Thoracic aorta (tissue), 2 donors: Measurements from ENCODE around the gene PCGF3. TPM values are rescaled to one million over a fixed set of nuclear protein-coding genes. Genes with fewer than 3 reads are reported as not detected.

ENCODE experiments used
- ATAC-seq: fragments of 150-250 bp; one replicate; pipeline ENCODE4 v1.8.0; 2017; ENCODE audit warnings: low read depth; ENCODE audit not compliant: insufficient number of reproducible peaks, low FRiP score
- DNase-seq: peaks from one replicate; pipeline ENCODE4 v3.0.0-alpha.2; 2020; ENCODE audit warnings: low spot score
- H3K27ac ChIP-seq, 2 donors: fragments of 200-600 bp; sonication (generic); 1 replicate in 1 of 2; 2 replicates in 1 of 2; pipeline ENCODE4 v1.5.1; 2016; ENCODE audit warnings: mild to moderate bottlenecking in 2 of 2, moderate library complexity in 2 of 2
- H3K27me3 ChIP-seq: fragments of 200-600 bp; sonication (generic); replicated peaks from 2 replicates; pipeline ENCODE4 v1.6.0; 2016; ENCODE audit warnings: mild to moderate bottlenecking; ENCODE audit not compliant: insufficient read depth
- H3K36me3 ChIP-seq: fragments of 200-600 bp; sonication (generic); one replicate; pipeline ENCODE4 v1.5.1; 2016
- H3K4me1 ChIP-seq, 2 donors: fragments of 200-600 bp; sonication (generic); 1 replicate in 1 of 2; 2 replicates in 1 of 2; pipeline versions ENCODE4 v1.5.1 to v1.6.0; 2016; ENCODE audit warnings: low read depth in 2 of 2, mild to moderate bottlenecking in 1 of 2; ENCODE audit not compliant: control insufficient read depth in 1 of 2
- H3K4me3 ChIP-seq: fragments of 200-600 bp; sonication (generic); 2 replicates; pipeline ENCODE4 v1.5.1; 2016; ENCODE audit warnings: mild to moderate bottlenecking
- H3K9me3 ChIP-seq: fragments of 200-600 bp; sonication (generic); 2 replicates; pipeline ENCODE4 v1.5.1; 2016
- CTCF ChIP-seq: fragments of 200-600 bp; sonication (generic); IDR thresholded peaks from one replicate; pipeline ENCODE4 v1.5.1; 2019; ENCODE audit warnings: antibody characterized with exemption
- total RNA-seq, 2 donors: library from RNA; depleted of rRNA; stranded (reverse); fragments of >200 nt; gene quantifications; one replicate each; pipeline versions ENCODE4 v1.1.0 to v1.2.3, GENCODE V29; 2016

Gene PCGF3
- total RNA-seq, 2 donors from 2014 or later, result 50.4 to 83.2 TPM

GRCh38 chr4:673349-674091 lies 32.1 kb upstream of the PCGF3 start:
- H3K36me3 ChIP-seq, result peaks cover 20% of the 10 kb centered on the region
- TF ChIP-seq CTCF, result no peak
- no peaks in the 10 kb centered on the region for H3K9me3 ChIP-seq
- DNase-seq (no peak), ATAC-seq (no peak)
- peaks cover 13 to 17% of the 10 kb centered on the region in 2 donors for H3K4me1 ChIP-seq
- no peak overlapping the region for H3K27ac ChIP-seq
- H3K27me3 ChIP-seq, result no peaks in the 10 kb centered on the region
- H3K4me3 ChIP-seq, result peak overlapping the region; percentile 88

- DNase-seq (peak; percentile 90), ATAC-seq (peak; percentile 92)
- TF ChIP-seq CTCF, result peak; percentile 68
- H3K27me3 ChIP-seq, result no peaks in the 10 kb centered on the region
- peaks cover 13 to 17% of the 10 kb centered on the region in 2 donors for H3K4me1 ChIP-seq
- no peaks in the 10 kb centered on the region for H3K9me3 ChIP-seq
- H3K4me3 ChIP-seq, result peak within 1 kb of the TSS; percentile 88
- peak within 1 kb of the TSS; percentile 74 to 79 for H3K27ac ChIP-seq
- peaks cover 20% of the 10 kb centered on the region for H3K36me3 ChIP-seq
Measured at GRCh38 chr4:674172-675035, 31.2 kb upstream of the PCGF3 start, which contains the start of the genes ATP5ME and MYL5. Gene ATP5ME (minus strand): TSS chr4:674276. CDS start chr4:674247, 29 bp downstream. Gene MYL5 (plus strand): TSS chr4:674542. CDS start chr4:678027, 3,485 bp downstream.

DNA sequence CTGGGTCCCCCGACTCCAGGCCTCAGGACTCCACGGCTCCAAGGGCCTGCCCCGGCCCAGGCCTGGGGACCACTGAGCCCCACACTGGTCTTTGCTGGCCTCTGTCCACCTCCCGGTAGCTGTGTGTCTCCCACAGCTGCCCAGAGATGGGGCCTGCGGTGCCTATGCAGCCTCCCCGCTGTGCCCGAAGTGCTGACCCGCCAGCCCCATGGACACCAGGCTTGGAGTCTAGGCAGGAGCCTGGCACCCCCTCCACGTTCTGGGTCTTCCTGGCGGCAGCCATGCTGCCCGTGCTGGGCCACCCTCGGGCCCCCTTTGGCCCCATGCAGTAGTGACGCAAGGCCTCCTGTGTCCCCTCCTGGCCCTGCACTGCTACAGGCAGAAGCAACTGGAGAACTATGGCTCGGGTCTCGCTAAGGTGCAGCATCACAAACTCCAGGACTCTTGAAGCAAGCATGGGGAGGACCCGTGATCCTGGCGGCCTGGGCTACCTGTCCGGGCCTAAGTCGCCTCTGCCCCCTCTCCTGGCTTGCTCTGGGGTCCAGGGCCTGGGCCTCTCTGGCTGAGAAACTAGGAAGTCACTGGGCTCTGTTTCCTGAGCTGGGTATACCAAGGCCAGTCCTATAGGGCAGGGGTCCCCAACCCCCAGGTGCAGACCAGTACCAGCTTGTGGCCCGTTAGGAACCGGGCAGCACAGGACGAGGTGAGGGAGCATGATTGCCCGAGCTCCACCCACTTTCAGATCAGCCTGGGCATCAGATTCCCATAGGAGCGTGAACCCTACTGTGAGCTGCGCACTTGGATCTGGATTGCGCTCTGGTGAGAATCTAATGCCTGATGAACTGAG lies 30.4 kb upstream of the PCGF3 start:
- H3K27ac ChIP-seq, result peak overlapping the region in 1 of 2 donors; percentile 74
- H3K4me1 ChIP-seq, result peaks cover 13 to 17% of the 10 kb centered on the region in 2 donors
- H3K36me3 ChIP-seq, result peaks cover 20% of the 10 kb centered on the region
- H3K27me3 ChIP-seq, result no peaks in the 10 kb centered on the region
- ATAC-seq (no peak), DNase-seq (no peak)
- no peak for TF ChIP-seq CTCF
- no peaks in the 10 kb centered on the region for H3K9me3 ChIP-seq
- H3K4me3 ChIP-seq, result peak overlapping the region; percentile 88

DNA sequence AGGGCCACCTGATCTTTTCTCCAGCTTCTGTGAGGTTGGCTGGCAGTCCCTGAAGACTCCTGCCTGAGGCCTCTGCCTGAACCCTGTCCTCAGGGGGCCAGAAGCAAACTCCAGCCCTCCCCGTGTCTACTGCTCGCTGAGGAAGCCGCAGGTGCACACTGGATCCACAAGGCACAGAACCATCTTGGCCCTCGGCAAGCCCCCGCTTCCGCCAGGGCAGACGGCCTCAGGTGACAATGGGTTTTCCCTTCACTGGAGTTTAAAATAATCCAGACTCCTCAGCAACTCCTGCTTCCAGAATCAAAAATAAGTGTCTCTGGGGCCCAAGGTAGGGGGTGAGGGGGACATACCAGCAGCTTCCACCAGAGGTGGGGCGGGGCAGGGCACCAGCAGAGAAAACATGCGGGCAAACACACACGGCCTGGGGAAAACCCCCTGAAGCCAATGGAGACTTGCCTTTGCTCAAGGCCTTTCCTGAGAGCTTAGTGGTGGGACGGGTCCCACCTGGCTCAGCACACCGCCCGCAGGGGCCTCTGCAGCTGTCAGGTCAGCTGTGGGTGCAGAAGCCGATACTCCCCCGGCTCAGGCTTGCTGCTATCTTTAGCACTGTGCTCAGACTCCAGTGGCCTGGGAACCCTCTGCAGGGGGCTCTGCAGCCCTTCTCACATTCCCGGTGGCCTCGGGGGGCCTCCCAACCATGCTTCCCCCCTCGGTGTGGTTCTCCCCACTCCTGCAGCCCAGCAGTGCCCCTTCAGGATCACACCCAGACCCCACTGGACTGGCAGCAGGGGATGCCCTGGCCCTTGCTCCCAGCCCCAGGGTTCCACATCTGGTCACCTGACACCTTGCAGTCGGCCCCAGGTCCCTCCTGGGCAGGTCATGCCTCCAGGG lies 29.4 kb upstream of the PCGF3 start:
- DNase-seq, result no peak
- Histone ChIP-seq H3K9me3 (no peaks in the 10 kb centered on the region), H3K4me1 (peaks cover 18 to 25% of the 10 kb centered on the region in 2 donors), H3K27ac (no peak overlapping the region), H3K27me3 (no peaks in the 10 kb centered on the region), H3K4me3 (no peak overlapping the region), H3K36me3 (peaks cover 12% of the 10 kb centered on the region)
- no peak for ATAC-seq
- TF ChIP-seq CTCF, result no peak
